Ectodermal cell (in vitro differentiated cells): ENCODE results near the gene HSP90AA1.
"Not testable (repeated sequence)": the region's sequence is repeated elsewhere in the genome, so short reads cannot be mapped to it uniquely, and the experiment has no call there.

Experiments used
- H3K27ac ChIP-seq: 2 replicates; pipeline ENCODE4 v1.7.0; 2013; ENCODE audit warnings: mild to moderate bottlenecking, low read depth, low read length; ENCODE audit not compliant: insufficient read depth, poor library complexity, severe bottlenecking
- H3K27me3 ChIP-seq: 2 replicates; pipeline ENCODE4 v1.7.0; 2013; ENCODE audit warnings: mild to moderate bottlenecking, low read length; ENCODE audit not compliant: insufficient read depth, control insufficient read depth, poor library complexity, severe bottlenecking
- H3K36me3 ChIP-seq: one replicate; pipeline ENCODE4 v1.7.0; 2013; ENCODE audit warnings: low read length; ENCODE audit not compliant: control insufficient read depth, insufficient read depth
- H3K4me1 ChIP-seq: one replicate; pipeline ENCODE4 v1.7.0; 2013; ENCODE audit warnings: low read length; ENCODE audit not compliant: control insufficient read depth, insufficient read depth
- H3K4me3 ChIP-seq: 2 replicates; pipeline ENCODE4 v1.7.0; 2013; ENCODE audit warnings: low read depth, low read length, control low read depth; ENCODE audit not compliant: insufficient read depth
- H3K9me3 ChIP-seq: 2 replicates; pipeline ENCODE4 v1.7.0; 2013; ENCODE audit warnings: mild to moderate bottlenecking, low read length, moderate library complexity; ENCODE audit not compliant: control insufficient read depth
- WGBS, 2 experiments: methylation state at CpG; one replicate each; pipeline ENCODE4 v1.1.7; 2013; ENCODE audit warnings: missing lambda C conversion rate in 2 of 2; 5-methylcytosine and 5-hydroxymethylcytosine counted together

The HSP90AA1 gene

DNA sequence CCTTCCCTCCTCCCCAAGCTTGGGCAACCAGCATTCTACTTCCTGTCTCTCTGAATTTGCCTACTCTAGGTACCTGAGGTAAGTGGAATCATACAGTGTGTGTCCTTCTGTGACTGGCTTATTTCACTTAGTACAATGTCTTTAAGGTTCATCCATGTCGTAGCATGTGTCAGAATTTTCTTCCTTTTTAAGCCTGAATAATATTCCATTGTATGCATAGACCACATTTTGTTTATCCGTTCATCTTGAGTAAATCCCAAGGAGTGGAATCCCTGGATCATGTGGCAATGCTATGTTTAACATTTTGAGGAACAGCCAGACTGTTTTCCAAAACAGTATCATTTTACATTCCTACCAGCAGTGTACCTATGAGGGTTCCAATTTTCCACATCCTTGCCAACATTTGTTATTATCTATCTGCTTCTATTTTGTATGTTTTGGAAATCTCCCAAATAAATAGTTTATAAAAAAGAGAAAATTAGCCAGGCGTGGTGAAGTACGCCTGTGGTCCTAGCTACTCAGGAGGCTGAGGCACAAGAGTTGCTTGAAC lies 12.4 kb downstream of the HSP90AA1 start:
- 93 to 97% methylated on average over 4 of the region's 4 CpGs for WGBS, 2 experiments

GRCh38 chr14:102071283-102071998 lies 15.4 kb downstream of the HSP90AA1 start:
- Histone ChIP-seq H3K9me3 (no peaks in the 10 kb centered on the region), H3K27ac (no peak overlapping the region), H3K36me3 (no peaks in the 10 kb centered on the region), H3K27me3 (no peaks in the 10 kb centered on the region), H3K4me3 (no peak overlapping the region), H3K4me1 (no peaks in the 10 kb centered on the region)
- 93 to 95% methylated on average over 10 of the region's 10 CpGs for WGBS, 2 experiments

More for the DNA sequence above, 12.4 kb downstream of the HSP90AA1 start:
- H3K27ac ChIP-seq = no peak overlapping the region
- H3K4me3 ChIP-seq = no peak overlapping the region
- no peaks in the 10 kb centered on the region for H3K9me3 ChIP-seq
- H3K36me3 ChIP-seq = peaks cover 9% of the 10 kb centered on the region
- H3K27me3 ChIP-seq = no peaks in the 10 kb centered on the region
- H3K4me1 ChIP-seq = no peaks in the 10 kb centered on the region

DNA sequence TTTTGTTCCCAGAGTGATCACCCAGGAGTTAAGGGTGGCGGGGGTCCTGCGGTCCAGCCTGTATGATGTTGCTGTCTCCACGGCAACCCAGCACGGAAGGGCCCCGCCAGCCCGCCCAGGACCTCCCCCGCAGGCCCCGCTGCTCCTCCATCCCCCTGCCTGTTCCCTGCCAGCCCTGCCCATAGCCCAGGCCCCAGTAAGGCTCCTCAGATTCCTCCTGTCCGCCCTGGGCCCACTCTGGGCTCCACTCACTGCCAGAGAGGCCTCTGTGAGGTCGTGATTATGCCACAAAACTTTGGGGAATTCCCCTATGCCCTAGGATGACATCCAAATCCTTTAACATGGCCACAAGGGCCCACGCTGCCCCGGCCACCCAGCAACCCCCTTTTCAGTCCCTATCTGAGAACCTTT lies 20.8 kb downstream of the HSP90AA1 start:
- Histone ChIP-seq H3K4me3 (no peak overlapping the region), H3K27ac (no peak overlapping the region)

DNA sequence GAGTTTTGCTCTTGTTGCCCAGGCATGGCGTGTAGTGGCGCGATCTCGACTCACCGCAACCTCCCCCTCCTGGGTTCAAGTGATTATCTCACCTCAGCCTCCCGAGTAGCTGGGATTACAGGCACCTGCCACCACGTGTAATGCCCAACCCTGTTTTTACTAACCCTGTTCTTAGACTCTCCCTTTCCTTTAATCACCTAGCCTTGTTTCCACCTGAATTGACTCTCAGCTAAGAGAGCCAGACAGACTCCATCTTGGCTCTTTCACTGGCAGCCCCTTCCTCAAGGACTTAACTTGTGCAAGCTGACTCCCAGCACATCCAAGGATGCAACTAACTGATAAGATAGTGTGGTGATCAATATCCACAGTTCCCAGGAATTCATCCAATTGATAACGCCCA lies 22.3 kb downstream of the HSP90AA1 start:
- WGBS, 2 experiments = 93% methylated on average over 8 of the region's 8 CpGs
- not testable (repeated sequence) for H3K27ac ChIP-seq, H3K36me3 ChIP-seq, H3K4me3 ChIP-seq, H3K9me3 ChIP-seq, H3K27me3 ChIP-seq, H3K4me1 ChIP-seq

More for the DNA sequence above, 20.8 kb downstream of the HSP90AA1 start:
- Histone ChIP-seq H3K9me3 (no peaks in the 10 kb centered on the region), H3K27me3 (no peaks in the 10 kb centered on the region), H3K36me3 (no peaks in the 10 kb centered on the region), H3K4me1 (peaks cover 7% of the 10 kb centered on the region)
- 88% methylated on average over 12 of the region's 12 CpGs for WGBS, 2 experiments

DNA sequence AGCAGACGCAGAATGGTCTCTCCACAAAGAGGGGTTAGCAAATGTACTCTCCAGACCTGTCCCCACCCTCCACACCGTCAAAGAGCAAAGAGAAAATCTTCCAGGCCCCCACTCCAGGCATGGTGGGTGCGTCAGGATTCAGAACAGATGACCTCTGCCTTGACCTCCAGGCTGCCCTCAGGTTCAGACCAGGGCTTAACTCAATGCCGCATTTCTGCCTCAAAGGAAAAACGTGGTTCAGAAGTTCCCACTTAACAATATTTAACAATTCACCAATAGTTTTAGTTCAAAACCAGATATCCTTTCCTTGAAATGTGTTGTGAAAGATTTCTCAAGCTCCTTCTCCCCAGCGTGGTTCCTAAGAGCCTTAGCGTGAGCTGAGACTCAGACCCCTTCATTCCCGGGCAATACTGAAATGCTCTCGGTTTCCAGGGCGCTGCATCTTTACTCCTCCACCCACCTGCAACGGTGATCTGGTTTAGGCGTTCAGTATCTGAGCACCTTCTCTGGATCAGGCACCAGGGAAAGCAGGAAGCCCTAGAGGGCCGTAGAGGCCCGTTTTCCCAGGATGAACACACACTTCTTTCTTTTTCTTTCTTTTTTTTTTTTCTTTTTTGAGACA lies 22.9 kb downstream of the HSP90AA1 start:
- Histone ChIP-seq H3K9me3 (no peaks in the 10 kb centered on the region), H3K4me3 (no peak overlapping the region), H3K36me3 (no peaks in the 10 kb centered on the region), H3K27ac (no peak overlapping the region), H3K27me3 (no peaks in the 10 kb centered on the region), H3K4me1 (peaks cover 7% of the 10 kb centered on the region)
- 84 to 86% methylated on average over 14 of the region's 14 CpGs for WGBS, 2 experiments

GRCh38 chr14:102063109-102063807 lies 23.6 kb downstream of the HSP90AA1 start:
- 50 to 54% methylated on average over 25 to 26 of the region's 26 CpGs for WGBS, 2 experiments
- no peaks in the 10 kb centered on the region for H3K27me3 ChIP-seq
- peaks cover 7% of the 10 kb centered on the region for H3K4me1 ChIP-seq
- H3K4me3 ChIP-seq = no peak overlapping the region
- no peak overlapping the region for H3K27ac ChIP-seq
- no peaks in the 10 kb centered on the region for H3K36me3 ChIP-seq
- H3K9me3 ChIP-seq = no peaks in the 10 kb centered on the region

- Histone ChIP-seq H3K27me3 (no peaks in the 10 kb centered on the region), H3K4me1 (peaks cover 12% of the 10 kb centered on the region), H3K4me3 (no peak overlapping the region), H3K9me3 (no peaks in the 10 kb centered on the region), H3K27ac (no peak overlapping the region), H3K36me3 (no peaks in the 10 kb centered on the region)
- WGBS, 2 experiments = 82 to 88% methylated on average over 5 of the region's 5 CpGs
These were observed 27.9 kb downstream of the HSP90AA1 start for GRCh38 chr14:102058961-102059360.

DNA sequence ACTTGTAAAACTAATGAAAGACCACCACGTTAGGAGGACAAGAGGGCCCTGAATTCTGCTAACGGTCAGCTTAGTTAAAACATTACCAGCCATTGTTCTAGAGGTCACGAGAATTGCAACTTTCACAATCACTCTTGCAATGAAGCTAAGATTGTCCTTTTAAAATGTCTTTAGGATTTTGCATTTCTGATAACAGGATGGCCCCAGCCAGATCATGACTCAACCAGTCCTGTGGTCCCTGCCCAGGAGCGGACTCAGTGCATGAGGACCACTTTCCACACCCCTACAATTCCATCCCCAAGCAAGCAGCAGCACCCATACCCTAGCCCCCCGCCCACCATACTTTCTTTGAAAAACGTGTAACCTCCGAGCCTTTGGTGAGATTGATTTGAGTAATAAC lies 28.7 kb downstream of the HSP90AA1 start:
- Histone ChIP-seq H3K4me1 (peaks cover 5% of the 10 kb centered on the region), H3K27ac (no peak overlapping the region), H3K9me3 (no peaks in the 10 kb centered on the region), H3K4me3 (no peak overlapping the region), H3K27me3 (no peaks in the 10 kb centered on the region), H3K36me3 (no peaks in the 10 kb centered on the region)
- 84 to 85% methylated on average over 7 of the region's 7 CpGs for WGBS, 2 experiments

DNA sequence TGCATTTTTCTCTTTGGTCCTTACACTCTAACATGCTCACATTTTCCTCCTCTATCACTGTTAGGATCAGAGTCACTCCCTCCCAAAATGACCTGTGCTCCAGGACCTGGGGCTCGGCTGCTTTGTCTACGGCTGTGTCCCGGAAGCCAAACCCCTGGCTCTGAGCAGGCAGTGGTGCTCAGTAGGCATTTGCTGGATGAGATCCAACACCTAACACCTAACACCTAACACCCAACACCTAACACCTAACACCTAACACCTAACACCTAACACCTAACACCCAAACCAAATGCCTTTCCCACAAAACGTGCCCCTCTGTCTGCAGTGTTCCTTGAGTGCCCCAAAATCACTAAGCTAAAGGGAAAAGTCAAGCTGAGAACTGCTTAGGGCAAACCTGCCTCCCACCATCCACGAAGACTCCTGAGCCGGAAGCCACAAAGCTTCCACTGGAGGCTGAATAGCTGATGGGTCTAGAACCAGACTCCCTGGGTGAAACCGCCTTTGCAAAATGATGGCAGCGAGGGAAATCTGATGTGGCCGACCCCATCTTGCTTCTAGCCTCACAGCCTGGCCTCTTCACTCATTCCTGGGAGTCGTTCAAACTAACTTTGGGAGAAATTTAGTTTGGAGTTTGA lies 29.2 kb downstream of the HSP90AA1 start:
- Histone ChIP-seq H3K27ac (no peak overlapping the region), H3K4me1 (peaks cover 5% of the 10 kb centered on the region), H3K36me3 (peaks cover 3% of the 10 kb centered on the region), H3K27me3 (no peaks in the 10 kb centered on the region), H3K9me3 (no peaks in the 10 kb centered on the region), H3K4me3 (no peak overlapping the region)
- WGBS, 2 experiments = 82% methylated on average over 10 of the region's 10 CpGs
